OCI-LY7 (cell line): ENCODE measurements around the gene DYNLT4. TPM values are rescaled to one million over a fixed set of nuclear protein-coding genes. Genes with fewer than 3 reads are reported as not detected.
A peak's percentile ranks its signal among the peaks of the same experiment; 100 is the strongest.
"Not testable (repeated sequence)": the region's sequence is repeated elsewhere in the genome, so short reads cannot be mapped to it uniquely, and the experiment has no call there.

ENCODE experiments used
- BruUV-seq: library from RNA; stranded (reverse); fragments of 400-500 nt; replicated peaks from 2 replicates; lab custom pipeline; 2021; lab: Mats Ljungman, UMichigan
- CTCF ChIA-PET: fragments of 300-600 bp; sonication (Branson Sonifier 250); formaldehyde crosslinking; loops from one replicate; lab custom pipeline; 2022; ENCODE audit warnings: antibody characterized with exemption; ENCODE audit not compliant: unreplicated experiment; lab: Charles Lee
- POLR2A ChIA-PET: fragments of 300-600 bp; sonication (Branson Sonifier 250); formaldehyde crosslinking; loops from one replicate; lab custom pipeline; 2022; ENCODE audit warnings: antibody characterized with exemption; lab: Charles Lee
- DNase-seq: peaks from one replicate; pipeline ENCODE4 v3.0.0-alpha.2; 2015; ENCODE audit warnings: low spot score
- H2AFZ ChIP-seq: fragments of 200-600 bp; sonication (generic), shearing (Covaris generic); 2 replicates; pipeline ENCODE4 v1.6.1; 2014; ENCODE audit warnings: mild to moderate bottlenecking, antibody characterized with exemption, low read length, moderate library complexity
- H3K27ac ChIP-seq: fragments of 200-600 bp; sonication (generic); 2 replicates; pipeline ENCODE4 v1.5.1; 2014; ENCODE audit warnings: mixed run types, low read depth, mild to moderate bottlenecking, moderate library complexity, low read length, inconsistent platforms; ENCODE audit not compliant: poor library complexity, severe bottlenecking
- H3K36me3 ChIP-seq: fragments of 200-600 bp; sonication (generic); 2 replicates; pipeline ENCODE4 v1.6.1; 2014; ENCODE audit warnings: mild to moderate bottlenecking, antibody characterized with exemption, low read length, moderate library complexity, mixed read lengths; ENCODE audit not compliant: insufficient read depth
- H3K4me1 ChIP-seq: fragments of 200-600 bp; sonication (generic); 2 replicates; pipeline ENCODE4 v1.5.1; 2014; ENCODE audit warnings: mild to moderate bottlenecking, low read length; ENCODE audit not compliant: insufficient read depth, poor library complexity, severe bottlenecking
- H3K4me2 ChIP-seq: fragments of 200-600 bp; sonication (generic); 2 replicates; pipeline ENCODE4 v1.6.1; 2014; ENCODE audit warnings: mild to moderate bottlenecking, low read length
- H3K4me3 ChIP-seq: fragments of 200-600 bp; sonication (generic); 2 replicates; pipeline ENCODE4 v1.5.1; 2014; ENCODE audit warnings: mild to moderate bottlenecking, low read depth, low read length; ENCODE audit not compliant: poor library complexity, severe bottlenecking
- H3K79me2 ChIP-seq: fragments of 200-600 bp; sonication (generic); 2 replicates; pipeline ENCODE4 v1.6.1; 2016; ENCODE audit warnings: low read depth, mild to moderate bottlenecking, low read length, moderate library complexity, mixed read lengths; ENCODE audit not compliant: insufficient read depth
- H3K9me2 ChIP-seq: fragments of 200-600 bp; sonication (generic); 2 replicates; pipeline ENCODE4 v1.6.1; 2016; ENCODE audit warnings: mild to moderate bottlenecking, low read length, mixed read lengths; ENCODE audit not compliant: insufficient read depth
- H3K9me3 ChIP-seq: fragments of 200-600 bp; sonication (generic); 2 replicates; pipeline ENCODE4 v1.6.1; 2014; ENCODE audit warnings: mild to moderate bottlenecking, mixed run types, low read length, mixed read lengths
- H4K20me1 ChIP-seq: fragments of 200-600 bp; sonication (generic); 2 replicates; pipeline ENCODE4 v1.6.1; 2014; ENCODE audit warnings: mild to moderate bottlenecking, antibody characterized with exemption, low read length, moderate library complexity, mixed read lengths; ENCODE audit not compliant: insufficient read depth
- CTCF ChIP-seq: fragments of 200-600 bp; sonication (generic); conservative IDR thresholded peaks from 2 replicates; pipeline ENCODE4 v1.5.1; 2014; ENCODE audit warnings: mild to moderate bottlenecking, antibody characterized with exemption, low read length, moderate library complexity, mixed read lengths
- EZH2phosphoT487 ChIP-seq: fragments of 200-600 bp; sonication (generic); IDR thresholded peaks from 2 replicates; pipeline ENCODE4 v1.6.1; 2018; ENCODE audit warnings: low read depth, borderline replicate concordance, mild to moderate bottlenecking, mixed run types, antibody characterized with exemption, low read length, moderate library complexity, mixed read lengths
- intact Hi-C: fragments of 100-400 bp; cut with micrococcal nuclease; formaldehyde crosslinking; loops from one replicate; pipeline ENCODE4 v1.10.0; 2022; ENCODE audit not compliant: unreplicated experiment
- total RNA-seq, 2 experiments: library from RNA; depleted of rRNA in 1 of 2; stranded (reverse); fragments of >200 nt in 1 of 2; shearing (Covaris generic) in 1 of 2; gene quantifications; 2 replicates each; pipeline ENCODE4 v1.2.3, GENCODE V29; 2014 to 2022

Gene DYNLT4
- total RNA-seq, 2 experiments from 2014 or later = not detected

GRCh38 chr1:44842862-44843655, 35.9 kb upstream of the DYNLT4 start, which contains the start of gene PTCH2:
Gene PTCH2, minus strand, starts transcription at chr1:44843253. Its CDS starts 321 bp downstream, at chr1:44842932.
- Histone ChIP-seq H4K20me1 (no peaks in the 10 kb centered on the region), H3K79me2 (no peaks in the 10 kb centered on the region), H3K36me3 (no peaks in the 10 kb centered on the region), H3K9me2 (no peaks in the 10 kb centered on the region), H3K4me3 (peak within 1 kb of the TSS; percentile 21), H3K4me1 (no peaks in the 10 kb centered on the region), H3K9me3 (no peaks in the 10 kb centered on the region), H3K27ac (no peak within 1 kb of the TSS), H3K4me2 (peak within 1 kb of the TSS; percentile 39; the same call in 1 of the 2 replicates), H2AFZ (no peak within 1 kb of the TSS)
- no TSS peak for BruUV-seq
- ChIA-PET POLR2A (interaction anchor here (0.6 kb wide), 2 partner anchors 38 to 159 kb away, joined by 3 to 5 read pairs; no protein-coding TSS in a partner anchor), CTCF (no interaction called here)
- peak; percentile 24 for DNase-seq
- intact Hi-C loops = no loop called here
- TF ChIP-seq CTCF = no peak
- no peak for TF ChIP-seq EZH2phosphoT487

DNA sequence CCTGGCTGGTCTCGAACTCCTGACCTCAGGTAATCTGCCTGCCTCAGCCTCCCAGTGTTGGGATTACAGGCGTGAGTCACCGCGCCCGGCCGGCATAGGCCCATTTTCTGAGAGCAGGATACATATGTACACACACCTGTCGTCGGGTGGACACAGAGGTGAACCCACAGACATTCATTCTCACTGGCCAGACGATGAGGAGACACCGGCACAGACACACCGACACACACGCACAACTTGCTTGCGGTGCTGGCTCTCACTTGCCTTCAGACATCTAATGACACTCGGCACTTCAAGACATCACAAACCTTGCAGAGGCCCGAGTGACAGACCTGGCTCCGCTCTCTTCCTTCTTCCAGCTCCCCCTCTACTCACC, 35.3 kb upstream of the DYNLT4 start:
- peak overlapping the region; percentile 39; the same call in 1 of the 2 replicates for H3K4me2 ChIP-seq
- no peak overlapping the region for H3K4me3 ChIP-seq
- intact Hi-C loops = no loop called here
- H3K9me3 ChIP-seq = no peaks in the 10 kb centered on the region
- no peaks in the 10 kb centered on the region for H3K79me2 ChIP-seq
- no peaks in the 10 kb centered on the region for H3K4me1 ChIP-seq
- ChIA-PET POLR2A (no interaction called here), CTCF (no interaction called here)
- no TSS peak for BruUV-seq
- H3K27ac ChIP-seq = no peak overlapping the region
- H4K20me1 ChIP-seq = no peaks in the 10 kb centered on the region
- DNase-seq = no peak
- TF ChIP-seq EZH2phosphoT487 (no peak), CTCF (no peak)
- H3K36me3 ChIP-seq = no peaks in the 10 kb centered on the region
- H2AFZ ChIP-seq = no peak overlapping the region
- no peaks in the 10 kb centered on the region for H3K9me2 ChIP-seq

DNA sequence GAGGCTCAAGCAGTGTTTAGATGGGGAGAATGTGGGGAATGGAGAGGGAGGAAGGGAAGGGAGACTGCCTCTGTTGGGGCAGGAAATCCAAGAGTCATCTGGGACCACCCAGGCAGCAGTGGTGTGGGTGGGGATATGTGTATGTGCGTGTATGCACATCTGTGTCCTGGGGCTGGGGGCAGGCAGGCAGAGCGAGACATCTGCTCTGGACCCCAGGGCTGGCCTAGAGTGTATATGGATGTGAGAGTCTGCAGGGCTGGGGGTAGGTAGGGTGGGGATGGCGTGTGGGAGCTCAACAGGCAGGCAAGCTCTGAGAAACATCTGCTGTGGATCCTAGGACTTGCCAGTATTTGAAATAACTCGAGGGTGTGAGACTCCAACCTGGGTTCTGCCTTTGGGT, 32.4 kb upstream of the DYNLT4 start:
- Histone ChIP-seq H3K36me3 (no peaks in the 10 kb centered on the region), H3K27ac (no peak overlapping the region), H3K79me2 (no peaks in the 10 kb centered on the region), H3K4me2 (no peak overlapping the region), H3K4me1 (no peaks in the 10 kb centered on the region), H3K4me3 (no peak overlapping the region), H4K20me1 (no peaks in the 10 kb centered on the region), H2AFZ (no peak overlapping the region), H3K9me3 (no peaks in the 10 kb centered on the region), H3K9me2 (no peaks in the 10 kb centered on the region)
- no TSS peak for BruUV-seq
- no peak for DNase-seq
- TF ChIP-seq CTCF = no peak
- TF ChIP-seq EZH2phosphoT487 = no peak
- ChIA-PET CTCF (no interaction called here), POLR2A (no interaction called here)
- intact Hi-C loops = loop anchor here (10.0 kb wide), 1 partner anchor 145 kb away; the partner anchor contains the start of gene EIF2B3

DNA sequence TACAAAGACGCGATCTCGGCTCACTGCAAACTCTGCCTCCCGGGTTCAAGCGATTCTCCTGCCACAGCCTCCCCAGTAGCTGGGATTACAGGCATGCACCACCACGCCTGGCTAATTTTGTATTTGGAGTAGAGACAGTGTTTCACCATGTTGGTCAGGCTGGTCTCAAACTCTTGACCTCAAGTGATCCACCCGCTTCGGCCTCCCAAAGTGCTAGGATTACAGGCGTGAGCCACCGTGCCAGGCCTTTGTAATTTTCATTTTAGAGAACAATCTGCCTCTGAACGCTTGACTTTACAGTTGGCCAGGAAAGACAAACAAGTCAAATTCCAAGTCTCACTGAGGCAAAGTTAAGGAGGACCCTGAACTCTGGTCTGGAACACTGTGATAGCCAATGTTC, 31.1 kb upstream of the DYNLT4 start:
- H3K9me3 ChIP-seq, H3K36me3 ChIP-seq, BruUV-seq, H4K20me1 ChIP-seq, H3K4me1 ChIP-seq, H3K79me2 ChIP-seq, DNase-seq, H3K9me2 ChIP-seq, H3K4me2 ChIP-seq, H3K27ac ChIP-seq, H3K4me3 ChIP-seq, H2AFZ ChIP-seq, CTCF ChIA-PET: not testable (repeated sequence)
- POLR2A ChIA-PET = interaction anchor here (0.6 kb wide), 1 partner anchor 550 kb away, joined by 4 read pairs; no protein-coding TSS in a partner anchor
- intact Hi-C loops = loop anchor here (10.0 kb wide), 1 partner anchor 147 kb away; the partner anchor contains the start of gene EIF2B3
